GM12878 (cell line): Measurements from ENCODE around the gene MFAP4. TPM values are rescaled to one million over a fixed set of nuclear protein-coding genes. Genes with fewer than 3 reads are reported as not detected.
A peak's percentile ranks its signal among the peaks of the same experiment; 100 is the strongest.

Source experiments
- ATAC-seq: fragments of 200-7000 bp; cut with Tn5 transposase; 3 replicates; pipeline ENCODE4 v1.9.1; 2020; ENCODE audit warnings: mild to moderate bottlenecking, moderate library complexity
- BruUV-seq: library from RNA; stranded (reverse); fragments of 400-500 nt; replicated peaks from 2 replicates; lab custom pipeline; 2021; lab: Mats Ljungman, UMichigan
- CTCF ChIA-PET: fragments of 300-600 bp; sonication (Branson Sonifier 250); formaldehyde crosslinking; extraction: SDS; loops from one replicate; lab custom pipeline; 2021; ENCODE audit warnings: inconsistent platforms; lab: Yijun Ruan, JAX
- POLR2A ChIA-PET: fragments of 350-600 bp; formaldehyde crosslinking; extraction: SDS; loops from one replicate; lab custom pipeline; 2021; ENCODE audit warnings: inconsistent platforms; lab: Charles Lee
- RAD21 ChIA-PET: fragments of 300-600 bp; sonication (Branson Sonifier 250); formaldehyde crosslinking; loops from one replicate; lab custom pipeline; 2023; ENCODE audit warnings: antibody characterized with exemption; ENCODE audit not compliant: unreplicated experiment; lab: Charles Lee
- SMC1A ChIA-PET: fragments of 300-600 bp; sonication (Branson Sonifier 250); formaldehyde crosslinking; loops from one replicate; lab custom pipeline; 2023; ENCODE audit not compliant: unreplicated experiment, uncharacterized antibody; lab: Charles Lee
- DNase-seq: peaks from one replicate; pipeline ENCODE4 v3.0.0-alpha.2; 2011; ENCODE audit warnings: low read depth, low spot score
- FAIRE-seq: peaks from 3 replicates; lab custom pipeline; 2011; peaks lifted over from hg19 to GRCh38; lab: Jason Lieb, UNC
- H2AFZ ChIP-seq: 2 replicates; pipeline ENCODE4 v1.6.0; 2011; ENCODE audit warnings: low read depth, low read length, control low read depth; ENCODE audit not compliant: control insufficient read depth
- H3K27ac ChIP-seq: 2 replicates; pipeline ENCODE4 v1.5.1; 2011; ENCODE audit warnings: control low read depth; ENCODE audit not compliant: control insufficient read depth, insufficient read depth
- H3K27me3 ChIP-seq, 2 experiments: replicated peaks in 1 of 2; 2 replicates each; pipeline versions ENCODE4 v1.6.0 to v1.6.1; 2011; ENCODE audit warnings: low read length in 1 of 2; ENCODE audit not compliant: control insufficient read depth in 2 of 2, insufficient read depth in 2 of 2
- H3K36me3 ChIP-seq, 2 experiments: 2 replicates each; pipeline ENCODE4 v1.5.1; 2011; ENCODE audit warnings: low read length in 1 of 2; ENCODE audit not compliant: control insufficient read depth in 2 of 2, insufficient read depth in 2 of 2
- H3K4me1 ChIP-seq: 2 replicates; pipeline ENCODE4 v1.6.1; 2011; ENCODE audit warnings: mild to moderate bottlenecking, low read length, moderate library complexity, mixed read lengths; ENCODE audit not compliant: control insufficient read depth, insufficient read depth
- H3K4me2 ChIP-seq: 2 replicates; pipeline ENCODE4 v1.6.0; 2011; ENCODE audit warnings: control low read depth; ENCODE audit not compliant: control insufficient read depth, insufficient read depth
- H3K4me3 ChIP-seq: fragments of 200-600 bp; sonication (generic); 2 replicates; pipeline ENCODE4 v1.5.1; 2016
- H3K79me2 ChIP-seq: 2 replicates; pipeline ENCODE4 v1.6.0; 2011; ENCODE audit warnings: low read length; ENCODE audit not compliant: control insufficient read depth, insufficient read depth
- H3K9ac ChIP-seq: 2 replicates; pipeline ENCODE4 v1.8.0; 2011; ENCODE audit warnings: low read length, control low read depth, mixed read lengths; ENCODE audit not compliant: control insufficient read depth, insufficient read depth
- H3K9me3 ChIP-seq: replicated peaks from 3 replicates; pipeline ENCODE4 v1.5.1; 2011; ENCODE audit warnings: mild to moderate bottlenecking, low read length; ENCODE audit not compliant: control insufficient read depth, insufficient read depth
- H4K20me1 ChIP-seq: 2 replicates; pipeline ENCODE4 v1.6.0; 2011; ENCODE audit not compliant: control insufficient read depth, insufficient read depth
- NFYB ChIP-seq: IDR thresholded peaks from 2 replicates; pipeline ENCODE4 v1.6.1; 2011; ENCODE audit warnings: low read depth, mild to moderate bottlenecking, low read length, improper control_type of control experiment, moderate library complexity; ENCODE audit not compliant: insufficient read depth
- RELA ChIP-seq: fragments of 450-650 bp; IDR thresholded peaks from 2 replicates; pipeline ENCODE4 v1.8.0; 2014; ENCODE audit warnings: borderline replicate concordance; ENCODE audit not compliant: partially characterized antibody
- WGBS: methylation state at CpG from one replicate; pipeline ENCODE4 v1.1.6; 2016; ENCODE audit warnings: low lambda C conversion rate; ENCODE audit not compliant: insufficient replicate concordance, insufficient coverage; ENCODE audit errors: missing lambda C conversion rate; 5-methylcytosine and 5-hydroxymethylcytosine counted together
- in situ Hi-C: fragments of 300-500 bp; cut with MboI; formaldehyde crosslinking; loops from 9 replicates; pipeline ENCODE4 v1.14.3; 2018; ENCODE audit warnings: mixed read lengths
- intact Hi-C: fragments of 100-400 bp; cut with micrococcal nuclease; formaldehyde crosslinking; loops from one replicate; pipeline ENCODE4 v1.14.2; 2022; ENCODE audit not compliant: unreplicated experiment
- polyA plus RNA-seq, 11 experiments: library from polyadenylated mRNA; depleted of rRNA in 4 of 11; unstranded in 6 of 11; stranded (reverse) in 5 of 11; fragments of >200 nt; fragmentation: Nextera tagmentation in 4 of 11; fragmentation: Illumina TruSeq in 1 of 11; extraction: Ambion mirVana in 4 of 11; extraction: Trizol in 1 of 11; gene quantifications; 1 replicate in 1 of 11; 2 replicates in 10 of 11; pipeline versions ENCODE4 v1.2.1 to v1.2.3, GENCODE V29; 2011 to 2016; ENCODE audit warnings: inconsistent platforms in 2 of 11, missing spikeins in 2 of 11, low read depth in 1 of 11
- total RNA-seq, 4 experiments: library from RNA; depleted of rRNA in 3 of 4; stranded (reverse); fragments of >200 nt in 3 of 4; fragmentation: Illumina TruSeq in 1 of 4; extraction: Trizol in 1 of 4; gene quantifications; 2 replicates each; pipeline versions ENCODE4 v1.2.1 to v1.2.3, GENCODE V29; 2013 to 2021
- TF ChIP-seq, protein P1 (sequence below): fragments of 450-650 bp; IDR thresholded peaks from 2 replicates; pipeline ENCODE4 v1.6.1; 2016; ENCODE audit warnings: mild to moderate bottlenecking
- TF ChIP-seq, protein P2 (sequence below): fragments of 450-650 bp; conservative IDR thresholded peaks from 2 replicates; pipeline ENCODE4 v1.6.1; 2017; ENCODE audit warnings: mild to moderate bottlenecking, moderate library complexity
- TF ChIP-seq, protein P3 (sequence below): IDR thresholded peaks from 2 replicates; pipeline ENCODE4 v1.6.1; 2011; ENCODE audit warnings: mild to moderate bottlenecking, low read depth, low read length, moderate library complexity; ENCODE audit not compliant: insufficient replicate concordance
- TF ChIP-seq, protein P4 (sequence below): fragments of 450-650 bp; IDR thresholded peaks from 2 replicates; pipeline ENCODE4 v1.6.1; 2016; ENCODE audit warnings: mild to moderate bottlenecking

MFAP4 gene
- total and polyA plus RNA-seq, 10 of the 15 experiments (the other 5 are each of a cell fraction or from before 2014, with no cell fraction given) = 0.08 to 0.28 (median 0.09) TPM; not detected in 7

DNA sequence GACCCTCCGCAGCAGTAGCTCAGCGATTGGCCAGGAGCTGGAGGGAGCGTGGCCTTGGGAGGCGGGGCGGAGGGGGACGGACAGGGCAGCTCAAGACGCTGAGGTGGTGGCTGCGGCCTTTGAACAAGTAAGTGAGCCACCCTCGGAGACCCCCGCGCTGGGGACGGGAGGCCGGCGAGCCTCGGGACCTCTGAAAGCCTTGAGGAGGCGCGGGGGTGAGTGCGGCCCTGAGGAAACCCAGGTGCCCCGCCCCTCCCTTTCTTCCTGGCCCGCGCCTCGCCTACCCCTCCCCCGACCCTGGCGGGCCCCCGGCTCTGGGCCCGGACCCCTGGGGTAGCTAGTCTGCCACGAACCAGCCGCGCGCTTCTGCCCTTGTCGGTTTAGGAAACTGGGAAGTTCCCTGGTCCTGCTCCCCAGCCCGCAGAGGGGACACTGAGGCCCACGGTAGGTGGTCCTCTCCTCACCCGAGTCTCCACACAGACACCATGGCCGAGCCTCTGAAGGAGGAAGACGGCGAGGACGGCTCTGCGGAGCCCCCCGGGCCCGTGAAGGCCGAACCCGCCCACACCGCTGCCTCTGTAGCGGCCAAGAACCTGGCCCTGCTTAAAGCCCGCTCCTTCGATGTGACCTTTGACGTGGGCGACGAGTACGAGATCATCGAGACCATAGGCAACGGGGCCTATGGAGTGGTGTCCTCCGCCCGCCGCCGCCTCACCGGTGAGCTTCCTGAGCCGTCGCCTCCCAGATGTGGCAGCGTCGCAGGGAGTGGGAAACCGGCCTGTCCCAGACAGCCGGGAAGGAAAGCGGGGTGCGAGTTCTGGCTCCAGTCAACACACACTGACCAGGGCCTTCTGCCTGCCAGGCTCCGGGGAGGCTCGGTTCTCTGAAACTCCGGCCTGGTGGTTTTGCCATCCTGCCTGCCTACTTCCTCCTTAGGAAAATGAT lies 8.3 kb downstream of the MFAP4 start, which contains the start of gene MAPK7:
MAPK7 (plus strand) TSS at position 83 of the 945 bp plus-strand sequence; CDS start at position 486, 403 bp downstream.
- RAD21 ChIA-PET = interaction anchor here (0.6 to 1.9 kb wide), 10 partner anchors 13 to 599 kb away, joined by 3 to 21 read pairs (median 6); partner anchors contain the start of genes ALDH3A2 and B9D1
- Histone ChIP-seq H3K79me2 (peaks cover 4% of the 10 kb centered on the region), H4K20me1 (no peaks in the 10 kb centered on the region), H3K9me3 (no peaks in the 10 kb centered on the region), H3K4me3 (peak within 1 kb of the TSS; percentile 87), H3K36me3 (peaks cover 4 to 18% of the 10 kb centered on the region in 2 experiments), H3K27ac (peak within 1 kb of the TSS; percentile 93), H3K4me1 (no peaks in the 10 kb centered on the region), H3K4me2 (peak within 1 kb of the TSS; percentile 78), H2AFZ (peak within 1 kb of the TSS; percentile 100), H3K27me3 (no peaks in the 10 kb centered on the region), H3K9ac (peak within 1 kb of the TSS; percentile 93)
- TF ChIP-seq, protein P1, sequence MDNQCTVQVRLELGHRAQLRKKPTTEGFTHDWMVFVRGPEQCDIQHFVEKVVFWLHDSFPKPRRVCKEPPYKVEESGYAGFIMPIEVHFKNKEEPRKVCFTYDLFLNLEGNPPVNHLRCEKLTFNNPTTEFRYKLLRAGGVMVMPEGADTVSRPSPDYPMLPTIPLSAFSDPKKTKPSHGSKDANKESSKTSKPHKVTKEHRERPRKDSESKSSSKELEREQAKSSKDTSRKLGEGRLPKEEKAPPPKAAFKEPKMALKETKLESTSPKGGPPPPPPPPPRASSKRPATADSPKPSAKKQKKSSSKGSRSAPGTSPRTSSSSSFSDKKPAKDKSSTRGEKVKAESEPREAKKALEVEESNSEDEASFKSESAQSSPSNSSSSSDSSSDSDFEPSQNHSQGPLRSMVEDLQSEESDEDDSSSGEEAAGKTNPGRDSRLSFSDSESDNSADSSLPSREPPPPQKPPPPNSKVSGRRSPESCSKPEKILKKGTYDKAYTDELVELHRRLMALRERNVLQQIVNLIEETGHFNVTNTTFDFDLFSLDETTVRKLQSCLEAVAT = 0 out of 2 replicates have a peak, but pooled peaks have one; percentile 43
- TF ChIP-seq, protein P2, sequence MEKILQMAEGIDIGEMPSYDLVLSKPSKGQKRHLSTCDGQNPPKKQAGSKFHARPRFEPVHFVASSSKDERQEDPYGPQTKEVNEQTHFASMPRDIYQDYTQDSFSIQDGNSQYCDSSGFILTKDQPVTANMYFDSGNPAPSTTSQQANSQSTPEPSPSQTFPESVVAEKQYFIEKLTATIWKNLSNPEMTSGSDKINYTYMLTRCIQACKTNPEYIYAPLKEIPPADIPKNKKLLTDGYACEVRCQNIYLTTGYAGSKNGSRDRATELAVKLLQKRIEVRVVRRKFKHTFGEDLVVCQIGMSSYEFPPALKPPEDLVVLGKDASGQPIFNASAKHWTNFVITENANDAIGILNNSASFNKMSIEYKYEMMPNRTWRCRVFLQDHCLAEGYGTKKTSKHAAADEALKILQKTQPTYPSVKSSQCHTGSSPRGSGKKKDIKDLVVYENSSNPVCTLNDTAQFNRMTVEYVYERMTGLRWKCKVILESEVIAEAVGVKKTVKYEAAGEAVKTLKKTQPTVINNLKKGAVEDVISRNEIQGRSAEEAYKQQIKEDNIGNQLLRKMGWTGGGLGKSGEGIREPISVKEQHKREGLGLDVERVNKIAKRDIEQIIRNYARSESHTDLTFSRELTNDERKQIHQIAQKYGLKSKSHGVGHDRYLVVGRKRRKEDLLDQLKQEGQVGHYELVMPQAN = peak; percentile 49; the same call in 1 of the 2 replicates
- TF ChIP-seq RELA (no peak), NFYB (peak; percentile 44; the same call in 1 of the 2 replicates)
- TF ChIP-seq, protein P3, sequence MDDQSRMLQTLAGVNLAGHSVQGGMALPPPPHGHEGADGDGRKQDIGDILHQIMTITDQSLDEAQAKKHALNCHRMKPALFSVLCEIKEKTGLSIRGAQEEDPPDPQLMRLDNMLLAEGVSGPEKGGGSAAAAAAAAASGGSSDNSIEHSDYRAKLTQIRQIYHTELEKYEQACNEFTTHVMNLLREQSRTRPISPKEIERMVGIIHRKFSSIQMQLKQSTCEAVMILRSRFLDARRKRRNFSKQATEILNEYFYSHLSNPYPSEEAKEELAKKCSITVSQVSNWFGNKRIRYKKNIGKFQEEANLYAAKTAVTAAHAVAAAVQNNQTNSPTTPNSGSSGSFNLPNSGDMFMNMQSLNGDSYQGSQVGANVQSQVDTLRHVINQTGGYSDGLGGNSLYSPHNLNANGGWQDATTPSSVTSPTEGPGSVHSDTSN = peak; percentile 33
- TF ChIP-seq, protein P4, sequence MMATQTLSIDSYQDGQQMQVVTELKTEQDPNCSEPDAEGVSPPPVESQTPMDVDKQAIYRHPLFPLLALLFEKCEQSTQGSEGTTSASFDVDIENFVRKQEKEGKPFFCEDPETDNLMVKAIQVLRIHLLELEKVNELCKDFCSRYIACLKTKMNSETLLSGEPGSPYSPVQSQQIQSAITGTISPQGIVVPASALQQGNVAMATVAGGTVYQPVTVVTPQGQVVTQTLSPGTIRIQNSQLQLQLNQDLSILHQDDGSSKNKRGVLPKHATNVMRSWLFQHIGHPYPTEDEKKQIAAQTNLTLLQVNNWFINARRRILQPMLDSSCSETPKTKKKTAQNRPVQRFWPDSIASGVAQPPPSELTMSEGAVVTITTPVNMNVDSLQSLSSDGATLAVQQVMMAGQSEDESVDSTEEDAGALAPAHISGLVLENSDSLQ = peak; percentile 83
- POLR2A ChIA-PET = interaction anchor here (0.9 to 1.6 kb wide), 8 partner anchors 9 to 376 kb away, joined by 3 to 5 read pairs (median 4); partner anchors contain the start of genes ALDH3A2 and B9D1
- intact Hi-C loops = loop anchor here (5.0 kb wide), 1 partner anchor 84 kb away; no protein-coding TSS in a partner anchor
- 41% methylated on average over 55 of the region's 69 CpGs for WGBS
- no TSS peak for BruUV-seq
- in situ Hi-C loops = no loop called here
- CTCF ChIA-PET = interaction anchor here (0.9 to 1.9 kb wide), 10 partner anchors 10 to 386 kb away, joined by 3 to 39 read pairs (median 4); partner anchors contain the start of gene B9D1
- SMC1A ChIA-PET = interaction anchor here (0.9 to 1.8 kb wide), 9 partner anchors 12 to 270 kb away, joined by 3 to 10 read pairs (median 4); partner anchors contain the start of genes ALDH3A2 and B9D1
- DNase-seq = no peak
- FAIRE-seq = no peak
- peak; percentile 20 for ATAC-seq
